ENCODE data around the gene SLC16A6. TPM values are rescaled to one million over a fixed set of nuclear protein-coding genes. Genes with fewer than 3 reads are reported as not detected.

The SLC16A6 gene
- total RNA-seq, 4 donors from 2014 or later: 2.7 to 10.0 (median 5.1) TPM

Other genes with a start within 250 kb of the SLC16A6 start
- gene AMZ2, start 43.1 kb downstream of the SLC16A6 start, total RNA-seq: 10 to 100 TPM; 35.8 to 47.1 (median 41.5) TPM
- gene ARSG, start 368 bp upstream of the SLC16A6 start, total RNA-seq: 10 to 100 TPM in 3 of 4 donors, 1 to 10 TPM in 1; 7.7 to 12.7 (median 10.7) TPM
- 10 to 100 TPM; 19.3 to 35.1 (median 27.8) TPM for gene WIPI1, start 166.4 kb upstream of the SLC16A6 start, total RNA-seq
- gene PRKAR1A, start 221.3 kb upstream of the SLC16A6 start, total RNA-seq: 100 to 1,000 TPM; 245 to 286 (median 264) TPM

Data from suprapubic skin (tissue), 4 donors.